ENCODE data around the gene SLC15A2.

The SLC15A2 gene

GRCh38 chr3:121870717-121871116, 23.5 kb upstream of the SLC15A2 start:
- TF ChIP-seq CTCF (IDR thresholded peaks at IDR 0.05; ENCODE audit: low read depth, low read length): no peak
- DNase-seq (ENCODE audit: extremely low read depth, low read depth): no peak

- TF ChIP-seq CTCF (IDR thresholded peaks at IDR 0.05; ENCODE audit: low read depth, low read length): no peak
- DNase-seq (ENCODE audit: extremely low read depth, low read depth): no peak
Measured at GRCh38 chr3:121871430-121871829, 22.8 kb upstream of the SLC15A2 start.

GRCh38 chr3:121878411-121878810, 15.8 kb upstream of the SLC15A2 start:
- no peak for DNase-seq (ENCODE audit: extremely low read depth, low read depth)
- TF ChIP-seq CTCF (IDR thresholded peaks at IDR 0.05; ENCODE audit: low read depth, low read length): no peak

GRCh38 chr3:121883507-121883906, 10.7 kb upstream of the SLC15A2 start:
- DNase-seq (ENCODE audit: extremely low read depth, low read depth): no peak
- TF ChIP-seq CTCF (IDR thresholded peaks at IDR 0.05; ENCODE audit: low read depth, low read length): peak; percentile 3

GRCh38 chr3:121885386-121885785, 8.8 kb upstream of the SLC15A2 start:
- no peak for TF ChIP-seq CTCF (IDR thresholded peaks at IDR 0.05; ENCODE audit: low read depth, low read length)
- no peak for DNase-seq (ENCODE audit: extremely low read depth, low read depth)

GRCh38 chr3:121895121-121895520, 920 bp downstream of the SLC15A2 start:
- no peak for DNase-seq (ENCODE audit: extremely low read depth, low read depth)
- no peak for TF ChIP-seq CTCF (IDR thresholded peaks at IDR 0.05; ENCODE audit: low read depth, low read length)

GRCh38 chr3:121895736-121896135, 1.5 kb downstream of the SLC15A2 start:
- DNase-seq (ENCODE audit: extremely low read depth, low read depth): no peak
- TF ChIP-seq CTCF (IDR thresholded peaks at IDR 0.05; ENCODE audit: low read depth, low read length): no peak

Data from AG09319 (cell line).